Transverse colon (tissue), 4 donors: ENCODE measurements around the gene RNU6-7. TPM values are rescaled to one million over a fixed set of nuclear protein-coding genes. Genes with fewer than 3 reads are reported as not detected.
A peak's percentile ranks its signal among the peaks of the same experiment; 100 is the strongest.

ENCODE experiments used
- DNase-seq: peaks from one replicate; pipeline ENCODE4 v3.0.0-alpha.2; 2019
- H3K27ac ChIP-seq, 4 donors: fragments of 200-600 bp; sonication (generic); 2 replicates each; pipeline ENCODE4 v1.5.1; 2016 to 2018; ENCODE audit warnings: inconsistent platforms in 4 of 4
- H3K27me3 ChIP-seq: fragments of 200-600 bp; sonication (generic); 2 replicates; pipeline ENCODE4 v1.5.1; 2017; ENCODE audit warnings: inconsistent platforms
- H3K36me3 ChIP-seq, 4 donors: fragments of 200-600 bp; sonication (generic); 2 replicates each; pipeline ENCODE4 v1.5.1; 2017 to 2019; ENCODE audit warnings: inconsistent platforms in 4 of 4
- H3K4me1 ChIP-seq, 4 donors: fragments of 200-600 bp; sonication (generic); 2 replicates each; pipeline ENCODE4 v1.5.1; 2017 to 2020; ENCODE audit warnings: inconsistent platforms in 4 of 4
- H3K4me3 ChIP-seq, 4 donors: fragments of 200-600 bp; sonication (generic); 1 replicate in 1 of 4; 2 replicates in 3 of 4; pipeline versions ENCODE4 v1.5.1 to v1.6.1; 2017 to 2019; ENCODE audit warnings: inconsistent platforms in 4 of 4
- H3K9me3 ChIP-seq, 2 donors: fragments of 200-600 bp; sonication (generic); 2 replicates each; pipeline ENCODE4 v1.5.1; 2017 to 2019; ENCODE audit warnings: inconsistent platforms in 2 of 2
- CTCF ChIP-seq, 5 experiments: fragments of 200-600 bp in 3 of 5; fragments of 450-650 bp in 2 of 5; sonication (generic) in 3 of 5; IDR thresholded peaks; 1 replicate in 2 of 5; 2 replicates in 3 of 5; pipeline ENCODE4 v1.5.1; 2016 to 2017; ENCODE audit warnings: antibody characterized with exemption in 5 of 5, inconsistent platforms in 3 of 5, mild to moderate bottlenecking in 2 of 5, moderate library complexity in 1 of 5
- EP300 ChIP-seq: sonication (generic); formaldehyde crosslinking; IDR thresholded peaks from one replicate; pipeline ENCODE4 v1.6.1; 2017; ENCODE audit warnings: antibody characterized with exemption, low read depth
- POLR2A ChIP-seq: fragments of 450-650 bp; IDR thresholded peaks from one replicate; pipeline ENCODE4 v1.6.1; 2016; ENCODE audit warnings: antibody characterized with exemption, mild to moderate bottlenecking, moderate library complexity
- POLR2AphosphoS5 ChIP-seq, 3 donors: sonication (generic); formaldehyde crosslinking; IDR thresholded peaks; one replicate each; pipeline ENCODE4 v1.6.1; 2016; ENCODE audit warnings: antibody characterized with exemption in 3 of 3
- WGBS, 2 donors: methylation state at CpG; one replicate each; pipeline ENCODE4 v1.1.5; 2018; ENCODE audit warnings: low coverage in 1 of 2; 5-methylcytosine and 5-hydroxymethylcytosine counted together
- in situ Hi-C, 4 donors: fragments of 200-750 bp; cut with MboI; loops; one replicate each; pipeline versions ENCODE4 v1.15.0 to v1.15.1; 2017; ENCODE audit warnings: low sequenced_read_pairs in 3 of 4, low pct_ligation_motif_present in 1 of 4, low pct_unique_long_range_greater_than_20kb in 1 of 4
- intact Hi-C: fragments of 100-400 bp; cut with DNase I; formaldehyde crosslinking; loops from one replicate; pipeline ENCODE4 v1.15.1; 2023; ENCODE audit warnings: low total_unique reads
- total RNA-seq, 4 donors: library from RNA; depleted of rRNA; stranded (reverse); fragments of >200 nt; gene quantifications; one replicate each; pipeline ENCODE4 v1.1.0, GENCODE V29; 2016

Gene RNU6-7
- total RNA-seq, 4 donors from 2014 or later: not detected

GRCh38 chr14:32201193-32201815 lies 541 bp upstream of the RNU6-7 start:
- in situ Hi-C loops (loop anchor here in 2 of 4 donors (25.0 kb wide), 1 partner anchor 114 kb away; the partner anchor contains the start of gene ARHGAP5 (in 2 of the 2)), intact Hi-C loops (loop anchor here (5.0 kb wide), 1 partner anchor 124 kb away; the partner anchor contains the start of gene ARHGAP5)

GRCh38 chr14:32202491-32202997 lies 699 bp downstream of the RNU6-7 start:
- H3K27me3 ChIP-seq: no peaks in the 10 kb centered on the region
- WGBS, 2 donors: 1 to 2% methylated on average over 8 of the region's 8 CpGs
- H3K36me3 ChIP-seq: no peaks in the 10 kb centered on the region
- in situ Hi-C loops: loop anchor here in 2 of 4 donors (25.0 kb wide), 1 partner anchor 115 kb away; the partner anchor contains the start of gene ARHGAP5 (in 2 of the 2)
- peak overlapping the region; percentile 80 to 89 (median 85) for H3K27ac ChIP-seq
- no peaks in the 10 kb centered on the region for H3K9me3 ChIP-seq
- H3K4me1 ChIP-seq: peaks cover 0 to 23% (median 16%) of the 10 kb centered on the region in 4 donors
- DNase-seq: no peak
- peak overlapping the region; percentile 21 to 75 (median 62) for H3K4me3 ChIP-seq
- intact Hi-C loops: loop anchor here (5.0 kb wide), 1 partner anchor 125 kb away; the partner anchor contains the start of gene ARHGAP5
- TF ChIP-seq CTCF (IDR thresholded peaks at IDR 0.05) (no peak), POLR2AphosphoS5 (IDR thresholded peaks at IDR 0.05) (no peak), POLR2A (no peak), EP300 (no peak)

More at GRCh38 chr14:32201193-32201815, 541 bp upstream of the RNU6-7 start:
- Histone ChIP-seq H3K36me3 (no peaks in the 10 kb centered on the region), H3K4me1 (peaks cover 0 to 23% (median 16%) of the 10 kb centered on the region in 4 donors), H3K27me3 (no peaks in the 10 kb centered on the region), H3K4me3 (peak overlapping the region; percentile 21 to 75 (median 62)), H3K9me3 (no peaks in the 10 kb centered on the region), H3K27ac (peak overlapping the region; percentile 80 to 89 (median 85))
- TF ChIP-seq POLR2A (peak; percentile 21), POLR2AphosphoS5 (IDR thresholded peaks at IDR 0.05) (peak in 2 of 3 donors; percentile 27 to 64), CTCF (IDR thresholded peaks at IDR 0.05) (no peak)
- 0% methylated on average over 35 of the region's 46 CpGs; no CpG with 5 or more reads in 1 of the 2 donors for WGBS, 2 donors
- DNase-seq: peak; percentile 94

- Histone ChIP-seq H3K4me3 (peak within 1 kb of the TSS; percentile 52 to 75 (median 62)), H3K27ac (peak within 1 kb of the TSS; percentile 80 to 89 (median 85)), H3K27me3 (no peaks in the 10 kb centered on the region), H3K36me3 (no peaks in the 10 kb centered on the region), H3K9me3 (no peaks in the 10 kb centered on the region), H3K4me1 (peaks cover 0 to 23% (median 16%) of the 10 kb centered on the region in 4 donors)
- 0% methylated on average over 4 to 43 of the region's 57 CpGs for WGBS, 2 donors
- in situ Hi-C loops (loop anchor here in 2 of 4 donors (25.0 kb wide), 1 partner anchor 116 kb away; the partner anchor contains the start of gene ARHGAP5 (in 2 of the 2)), intact Hi-C loops (loop anchor here (5.0 kb wide), 1 partner anchor 126 kb away; the partner anchor contains the start of gene ARHGAP5)
- TF ChIP-seq EP300 (no peak), POLR2AphosphoS5 (IDR thresholded peaks at IDR 0.05) (peak in 2 of 3 donors; percentile 56 to 61), POLR2A (peak; percentile 55), CTCF (IDR thresholded peaks at IDR 0.05) (peak in 1 of 5 experiments; percentile 17)
- peak; percentile 92 for DNase-seq
Measured at GRCh38 chr14:32202998-32203882, 1.4 kb downstream of the RNU6-7 start, which contains the start of gene RNU6-8. RNU6-8 (minus strand) TSS chr14:32203269.
